GM19395 (cell line): Measurements from ENCODE around the gene SYNE1.
"Not testable (repeated sequence)": the region's sequence is repeated elsewhere in the genome, so short reads cannot be mapped to it uniquely, and the experiment has no call there.

Source experiments
- ATAC-seq: cut with Tn5 transposase; IDR thresholded peaks from one replicate; pipeline ENCODE4 v1.9.1; 2021; ENCODE audit warnings: mild to moderate bottlenecking, moderate library complexity; ENCODE audit not compliant: unreplicated experiment

Gene SYNE1

GRCh38 chr6:152496731-152497130 lies 140.4 kb downstream of the SYNE1 start:
- no peak for ATAC-seq

- not testable (repeated sequence) for ATAC-seq
Observed at GRCh38 chr6:152495456-152495855, 141.7 kb downstream of the SYNE1 start.

- ATAC-seq = not testable (repeated sequence)
Observed at GRCh38 chr6:152492281-152492680, 144.9 kb downstream of the SYNE1 start.

GRCh38 chr6:152491501-152491900 lies 145.7 kb downstream of the SYNE1 start:
- ATAC-seq = not testable (repeated sequence)

- ATAC-seq = not testable (repeated sequence)
Observed at GRCh38 chr6:152490971-152491378, 146.2 kb downstream of the SYNE1 start.

- no peak for ATAC-seq
Observed at GRCh38 chr6:152484806-152485205, 152.4 kb downstream of the SYNE1 start.

GRCh38 chr6:152482289-152482688 lies 154.9 kb downstream of the SYNE1 start:
- ATAC-seq = no peak

GRCh38 chr6:152478377-152479010 lies 158.7 kb downstream of the SYNE1 start:
- ATAC-seq = no peak

GRCh38 chr6:152474354-152474753 lies 162.8 kb downstream of the SYNE1 start:
- ATAC-seq = no peak

- no peak for ATAC-seq
Observed at GRCh38 chr6:152472325-152472724, 164.8 kb downstream of the SYNE1 start.

GRCh38 chr6:152471456-152472265 lies 165.5 kb downstream of the SYNE1 start:
- ATAC-seq = no peak

GRCh38 chr6:152463164-152463563 lies 174.0 kb downstream of the SYNE1 start:
- ATAC-seq = no peak

GRCh38 chr6:152462716-152463115 lies 174.4 kb downstream of the SYNE1 start:
- ATAC-seq = no peak

- no peak for ATAC-seq
Observed at GRCh38 chr6:152461556-152461955, 175.6 kb downstream of the SYNE1 start.

- ATAC-seq = no peak
Observed at GRCh38 chr6:152458648-152459644, 178.2 kb downstream of the SYNE1 start.

- no peak for ATAC-seq
Observed at GRCh38 chr6:152457949-152458624, 179.1 kb downstream of the SYNE1 start.

GRCh38 chr6:152454003-152454402 lies 183.2 kb downstream of the SYNE1 start:
- ATAC-seq = no peak

GRCh38 chr6:152453421-152453820 lies 183.7 kb downstream of the SYNE1 start:
- no peak for ATAC-seq

- ATAC-seq = no peak
Observed at GRCh38 chr6:152452639-152453038, 184.5 kb downstream of the SYNE1 start.

GRCh38 chr6:152450519-152450918 lies 186.6 kb downstream of the SYNE1 start:
- ATAC-seq = no peak

GRCh38 chr6:152441902-152442301 lies 195.3 kb downstream of the SYNE1 start:
- ATAC-seq = no peak
